Osteocyte (in vitro differentiated cells): ENCODE results near the gene PPP1R26. TPM values are rescaled to one million over a fixed set of nuclear protein-coding genes. Genes with fewer than 3 reads are reported as not detected.
"Not testable (repeated sequence)": the region's sequence is repeated elsewhere in the genome, so short reads cannot be mapped to it uniquely, and the experiment has no call there.

Experiments used
- DNase-seq: peaks from one replicate; pipeline ENCODE4 v3.0.0; 2021; ENCODE audit warnings: mixed read lengths; ENCODE audit not compliant: unreplicated experiment; ENCODE audit errors: extremely low spot score
- H3K27ac Mint-ChIP-seq: one replicate; pipeline ENCODE4 v1.8.0; 2021; ENCODE audit warnings: mild to moderate bottlenecking, mixed read lengths; ENCODE audit not compliant: unreplicated experiment
- H3K27me3 Mint-ChIP-seq: one replicate; pipeline ENCODE4 v1.8.0; 2021; ENCODE audit warnings: mixed read lengths; ENCODE audit not compliant: unreplicated experiment
- H3K36me3 Mint-ChIP-seq: one replicate; pipeline ENCODE4 v1.8.0; 2021; ENCODE audit warnings: mixed read lengths; ENCODE audit not compliant: unreplicated experiment
- H3K4me1 Mint-ChIP-seq: one replicate; pipeline ENCODE4 v1.8.0; 2021; ENCODE audit warnings: mixed read lengths; ENCODE audit not compliant: unreplicated experiment
- H3K4me3 Mint-ChIP-seq: one replicate; pipeline ENCODE4 v1.8.0; 2021; ENCODE audit warnings: mild to moderate bottlenecking, moderate library complexity, mixed read lengths; ENCODE audit not compliant: unreplicated experiment
- H3K9me3 Mint-ChIP-seq: one replicate; pipeline ENCODE4 v1.8.0; 2021; ENCODE audit warnings: mixed read lengths; ENCODE audit not compliant: unreplicated experiment
- total RNA-seq: library from RNA; stranded (reverse); gene quantifications from 2 replicates; pipeline ENCODE4 v1.2.1, GENCODE V29; 2021
- TF ChIP-seq, protein P1 (sequence below): fragments of 200-600 bp; sonication (generic); IDR thresholded peaks from 2 replicates; pipeline ENCODE4 v1.5.0; 2021; ENCODE audit warnings: antibody characterized with exemption, mild to moderate bottlenecking, moderate library complexity

Gene PPP1R26
- total RNA-seq, 1 donor from 2014 or later: 21.1 TPM

DNA sequence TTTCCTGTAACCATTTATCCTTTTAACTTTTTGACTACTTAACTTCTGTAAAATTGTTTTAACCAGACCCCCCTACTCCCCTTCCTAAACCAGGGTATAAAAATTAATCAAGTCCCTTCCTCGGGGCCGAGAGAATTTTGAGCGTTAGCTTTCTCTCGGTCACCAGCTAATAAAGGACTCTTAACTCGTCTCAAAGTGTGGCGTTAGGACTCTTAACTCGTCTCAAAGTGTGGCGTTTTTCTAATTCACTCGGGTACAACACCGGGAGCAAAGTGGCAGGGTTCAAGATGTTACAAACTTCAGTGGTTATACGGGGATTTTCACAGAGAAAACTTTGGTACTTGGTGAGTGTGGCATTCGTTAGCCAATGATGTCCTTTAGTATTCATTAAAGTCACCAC, 39.7 kb upstream of the PPP1R26 start:
- Mint-ChIP-seq H3K27ac (no peak overlapping the region), H3K4me3 (no peak overlapping the region), H3K27me3 (peaks cover 16% of the 10 kb centered on the region), H3K4me1 (no peaks in the 10 kb centered on the region), H3K9me3 (peaks cover 18% of the 10 kb centered on the region), H3K36me3 (no peaks in the 10 kb centered on the region)
- DNase-seq: no peak
- TF ChIP-seq, protein P1, sequence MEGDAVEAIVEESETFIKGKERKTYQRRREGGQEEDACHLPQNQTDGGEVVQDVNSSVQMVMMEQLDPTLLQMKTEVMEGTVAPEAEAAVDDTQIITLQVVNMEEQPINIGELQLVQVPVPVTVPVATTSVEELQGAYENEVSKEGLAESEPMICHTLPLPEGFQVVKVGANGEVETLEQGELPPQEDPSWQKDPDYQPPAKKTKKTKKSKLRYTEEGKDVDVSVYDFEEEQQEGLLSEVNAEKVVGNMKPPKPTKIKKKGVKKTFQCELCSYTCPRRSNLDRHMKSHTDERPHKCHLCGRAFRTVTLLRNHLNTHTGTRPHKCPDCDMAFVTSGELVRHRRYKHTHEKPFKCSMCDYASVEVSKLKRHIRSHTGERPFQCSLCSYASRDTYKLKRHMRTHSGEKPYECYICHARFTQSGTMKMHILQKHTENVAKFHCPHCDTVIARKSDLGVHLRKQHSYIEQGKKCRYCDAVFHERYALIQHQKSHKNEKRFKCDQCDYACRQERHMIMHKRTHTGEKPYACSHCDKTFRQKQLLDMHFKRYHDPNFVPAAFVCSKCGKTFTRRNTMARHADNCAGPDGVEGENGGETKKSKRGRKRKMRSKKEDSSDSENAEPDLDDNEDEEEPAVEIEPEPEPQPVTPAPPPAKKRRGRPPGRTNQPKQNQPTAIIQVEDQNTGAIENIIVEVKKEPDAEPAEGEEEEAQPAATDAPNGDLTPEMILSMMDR: no peak

DNA sequence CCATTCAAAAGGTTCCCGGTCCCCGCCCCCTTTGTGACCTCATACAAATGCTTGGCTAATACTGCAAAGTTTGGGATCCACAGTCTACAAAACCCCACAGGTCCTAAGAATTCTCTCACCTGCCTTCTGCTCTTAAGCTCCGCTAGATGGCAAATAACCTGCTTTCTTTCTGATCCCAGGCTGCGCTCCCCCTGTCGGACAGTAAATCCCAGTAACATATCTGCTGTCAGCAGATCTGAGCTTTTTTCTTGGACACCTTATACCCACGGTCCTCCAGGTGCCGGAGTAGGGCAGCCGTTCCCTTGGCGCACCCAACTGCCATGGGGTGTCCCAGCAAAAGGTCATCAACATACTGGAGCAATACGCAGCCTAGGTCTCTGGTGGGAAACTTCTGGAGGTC, 39.0 kb upstream of the PPP1R26 start:
- H3K36me3 Mint-ChIP-seq: no peaks in the 10 kb centered on the region

DNA sequence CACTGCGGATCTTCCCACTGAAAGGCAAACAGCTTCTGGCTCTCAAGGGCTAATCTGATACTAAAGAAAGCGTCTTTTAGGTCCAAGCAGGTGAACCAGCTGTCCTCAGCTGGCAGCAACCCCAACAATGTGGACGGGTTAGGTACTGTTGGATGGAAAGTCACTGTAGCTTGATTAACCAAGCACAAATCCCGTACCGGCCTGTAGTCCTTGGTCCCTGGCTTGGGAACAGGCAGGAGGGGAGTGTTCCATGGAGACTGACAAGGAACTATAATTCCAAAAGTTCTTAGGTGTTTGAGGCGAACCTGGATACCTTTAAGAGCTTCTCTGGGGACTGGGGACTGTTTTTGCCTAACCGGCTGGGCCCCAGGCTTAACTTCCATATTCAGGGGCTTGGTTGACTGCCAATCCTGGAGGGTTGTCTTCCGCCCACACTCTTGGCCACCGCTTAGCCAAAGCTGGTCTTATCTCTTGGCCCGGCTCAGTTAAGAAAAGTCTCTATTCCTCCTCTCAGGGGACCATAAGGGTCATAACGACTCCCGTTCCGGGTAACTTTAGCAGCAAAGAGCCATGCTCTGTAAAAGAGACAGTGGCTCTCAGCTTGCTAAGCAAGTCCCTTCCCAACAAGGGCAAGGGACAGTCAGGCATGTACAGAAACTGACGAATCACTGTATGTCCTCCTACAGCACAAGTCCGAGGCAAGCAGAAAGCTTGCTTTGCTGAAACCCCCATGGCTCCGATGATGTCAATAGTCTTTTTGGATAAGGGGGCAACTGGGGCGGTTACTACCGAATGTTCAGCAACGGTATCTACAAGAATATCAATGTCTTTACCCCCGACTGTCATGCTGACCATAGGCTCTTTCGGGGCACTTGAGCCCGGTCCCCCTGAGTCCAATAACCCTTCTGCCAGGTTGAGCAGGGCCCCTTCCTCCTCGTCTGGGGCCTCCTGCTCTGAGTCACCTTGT, 38.2 kb upstream of the PPP1R26 start:
- Mint-ChIP-seq H3K9me3 (peaks cover 11% of the 10 kb centered on the region), H3K27me3 (peaks cover 16% of the 10 kb centered on the region)
- not testable (repeated sequence) for H3K36me3 Mint-ChIP-seq, H3K4me3 Mint-ChIP-seq, H3K4me1 Mint-ChIP-seq, H3K27ac Mint-ChIP-seq, DNase-seq

More for the DNA sequence above, 39.0 kb upstream of the PPP1R26 start:
- Mint-ChIP-seq H3K27me3 (peaks cover 16% of the 10 kb centered on the region), H3K9me3 (peaks cover 17% of the 10 kb centered on the region), H3K27ac (no peak overlapping the region), H3K4me3 (no peak overlapping the region), H3K4me1 (no peaks in the 10 kb centered on the region)
- TF ChIP-seq, protein P1: no peak
- no peak for DNase-seq

DNA sequence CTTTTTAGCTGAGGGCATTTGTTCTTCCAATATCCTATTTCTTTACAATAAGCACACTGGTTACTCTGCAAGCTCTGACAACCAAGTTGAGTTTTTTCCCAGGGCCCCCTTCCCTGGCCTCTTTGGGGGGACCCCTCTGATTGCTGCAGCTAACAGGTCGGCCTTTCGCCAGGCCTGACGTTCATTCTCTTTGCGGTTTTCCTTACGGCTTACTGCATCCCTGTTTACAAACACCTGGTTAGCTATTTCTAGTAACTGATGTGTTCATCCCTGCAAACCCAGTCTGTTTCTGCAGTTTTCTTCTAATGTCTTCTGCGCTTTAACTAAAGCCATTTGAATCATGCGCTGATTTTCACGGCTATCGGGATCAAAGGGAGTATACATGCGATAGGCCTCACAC, 37.5 kb upstream of the PPP1R26 start:
- no peak overlapping the region for H3K27ac Mint-ChIP-seq
- DNase-seq: no peak
- H3K9me3 Mint-ChIP-seq: peaks cover 11% of the 10 kb centered on the region

DNA sequence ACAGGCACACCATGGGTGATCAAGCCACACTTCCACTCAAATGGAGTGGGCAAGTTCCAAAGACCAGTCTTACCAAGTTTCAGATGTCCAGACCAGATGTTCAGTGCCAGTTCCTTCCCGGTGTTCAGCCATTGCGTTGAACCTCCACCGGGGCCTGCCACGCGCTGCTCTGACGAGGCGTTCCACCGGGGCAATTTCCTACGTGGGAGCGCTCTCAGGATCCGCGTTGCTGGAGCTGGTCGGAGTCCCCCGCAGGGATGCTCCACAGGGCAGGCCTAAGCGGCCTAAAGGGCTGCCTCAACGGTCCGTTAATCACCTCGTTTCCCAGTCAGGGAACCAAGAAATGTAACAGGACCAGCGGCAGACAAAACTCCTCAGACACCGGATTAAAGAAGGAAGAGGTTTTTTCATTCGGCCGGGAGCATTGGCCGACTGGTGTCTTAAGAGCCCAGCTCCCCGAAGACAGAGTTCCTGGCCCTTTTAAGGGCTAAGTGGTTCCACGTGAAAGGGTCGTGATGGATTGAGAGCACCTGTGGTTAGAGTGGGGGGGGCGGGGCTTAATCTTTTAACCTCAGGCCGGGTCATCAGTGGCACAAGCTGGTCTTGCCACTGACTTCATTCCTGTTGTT, 35.7 kb upstream of the PPP1R26 start:
- Mint-ChIP-seq H3K27ac (no peak overlapping the region), H3K9me3 (no peaks in the 10 kb centered on the region), H3K27me3 (peaks cover 21% of the 10 kb centered on the region), H3K36me3 (no peaks in the 10 kb centered on the region), H3K4me1 (no peaks in the 10 kb centered on the region), H3K4me3 (no peak overlapping the region)
- DNase-seq: no peak
- TF ChIP-seq, protein P1: no peak

More for the DNA sequence above, 37.5 kb upstream of the PPP1R26 start:
- H3K4me1 Mint-ChIP-seq: no peaks in the 10 kb centered on the region
- TF ChIP-seq, protein P1: no peak
- no peak overlapping the region for H3K4me3 Mint-ChIP-seq
- no peaks in the 10 kb centered on the region for H3K36me3 Mint-ChIP-seq
- peaks cover 16% of the 10 kb centered on the region for H3K27me3 Mint-ChIP-seq
